OCI-M1 (cell line): ENCODE measurements around the gene SFT2D2.

Experiments used
- DNase-seq: peaks from one replicate; lab custom pipeline; 2025; lab: John Stamatoyannopoulos, UW

The SFT2D2 gene

GRCh38 chr1:168265596-168265995, 39.8 kb downstream of the SFT2D2 start:
- DNase-seq, result no peak

GRCh38 chr1:168266644-168267186, 40.9 kb downstream of the SFT2D2 start:
- no peak for DNase-seq

- no peak for DNase-seq
Measured at GRCh38 chr1:168271636-168272035, 45.8 kb downstream of the SFT2D2 start.

GRCh38 chr1:168273575-168273974, 47.8 kb downstream of the SFT2D2 start:
- DNase-seq, result no peak

GRCh38 chr1:168279253-168279652, 53.4 kb downstream of the SFT2D2 start:
- DNase-seq, result no peak

GRCh38 chr1:168280296-168280927, 54.6 kb downstream of the SFT2D2 start, which contains the start of gene TBX19:
TSS of gene TBX19 (plus strand) at chr1:168280877. CDS start at chr1:168281091, 214 bp downstream.
- peak; percentile 13 for DNase-seq

- peak; percentile 88 for DNase-seq
Measured at GRCh38 chr1:168281603-168282325, 56.0 kb downstream of the SFT2D2 start.

- DNase-seq, result no peak
Measured at GRCh38 chr1:168285521-168285790, 59.7 kb downstream of the SFT2D2 start.

GRCh38 chr1:168285971-168286927, 60.4 kb downstream of the SFT2D2 start:
- no peak for DNase-seq

- DNase-seq, result peak; percentile 85
Measured at GRCh38 chr1:168287237-168287664, 61.4 kb downstream of the SFT2D2 start.

- peak; percentile 83 for DNase-seq
Measured at GRCh38 chr1:168288311-168289052, 62.7 kb downstream of the SFT2D2 start.

GRCh38 chr1:168291222-168291837, 65.5 kb downstream of the SFT2D2 start:
- no peak for DNase-seq

- no peak for DNase-seq
Measured at GRCh38 chr1:168293356-168293755, 67.6 kb downstream of the SFT2D2 start.

- no peak for DNase-seq
Measured at GRCh38 chr1:168295411-168296114, 69.8 kb downstream of the SFT2D2 start.

- DNase-seq, result no peak
Measured at GRCh38 chr1:168297019-168297730, 71.4 kb downstream of the SFT2D2 start.

GRCh38 chr1:168298446-168298845, 72.6 kb downstream of the SFT2D2 start:
- DNase-seq, result no peak

GRCh38 chr1:168300626-168301025, 74.8 kb downstream of the SFT2D2 start:
- DNase-seq, result no peak

- DNase-seq, result no peak
Measured at GRCh38 chr1:168301664-168302320, 76.0 kb downstream of the SFT2D2 start.
